Neural crest cell (in vitro differentiated cells): ENCODE results near the gene CARD10. TPM values are rescaled to one million over a fixed set of nuclear protein-coding genes. Genes with fewer than 3 reads are reported as not detected.

Experiments used
- DNase-seq: peaks from one replicate; pipeline ENCODE4 v3.0.0; 2021; ENCODE audit warnings: low read depth, mixed read lengths, low spot score
- H3K27ac Mint-ChIP-seq: one replicate; pipeline ENCODE4 v1.8.0; 2021; ENCODE audit warnings: mild to moderate bottlenecking, mixed read lengths; ENCODE audit not compliant: unreplicated experiment
- H3K27me3 Mint-ChIP-seq: 2 replicates; pipeline ENCODE4 v1.8.0; 2021; ENCODE audit warnings: low read depth, mild to moderate bottlenecking, mixed read lengths
- H3K36me3 Mint-ChIP-seq: 2 replicates; pipeline ENCODE4 v1.8.0; 2021; ENCODE audit warnings: low read depth, mild to moderate bottlenecking, mixed read lengths
- H3K4me1 Mint-ChIP-seq: 2 replicates; pipeline ENCODE4 v1.8.0; 2021; ENCODE audit warnings: mixed read lengths
- H3K4me3 Mint-ChIP-seq: one replicate; pipeline ENCODE4 v1.8.0; 2021; ENCODE audit warnings: mild to moderate bottlenecking, mixed read lengths
- H3K9me3 Mint-ChIP-seq: 2 replicates; pipeline ENCODE4 v1.8.0; 2021; ENCODE audit warnings: mixed read lengths
- total RNA-seq: library from RNA; stranded (reverse); gene quantifications from 2 replicates; pipeline ENCODE4 v1.2.1, GENCODE V29; 2021
- TF ChIP-seq, protein P1 (sequence below): fragments of 200-600 bp; sonication (generic); conservative IDR thresholded peaks from 2 replicates; pipeline ENCODE4 v1.5.0; 2021; ENCODE audit warnings: antibody characterized with exemption, mild to moderate bottlenecking

Gene CARD10
- total RNA-seq, 1 donor from 2014 or later: 7.3 TPM

DNA sequence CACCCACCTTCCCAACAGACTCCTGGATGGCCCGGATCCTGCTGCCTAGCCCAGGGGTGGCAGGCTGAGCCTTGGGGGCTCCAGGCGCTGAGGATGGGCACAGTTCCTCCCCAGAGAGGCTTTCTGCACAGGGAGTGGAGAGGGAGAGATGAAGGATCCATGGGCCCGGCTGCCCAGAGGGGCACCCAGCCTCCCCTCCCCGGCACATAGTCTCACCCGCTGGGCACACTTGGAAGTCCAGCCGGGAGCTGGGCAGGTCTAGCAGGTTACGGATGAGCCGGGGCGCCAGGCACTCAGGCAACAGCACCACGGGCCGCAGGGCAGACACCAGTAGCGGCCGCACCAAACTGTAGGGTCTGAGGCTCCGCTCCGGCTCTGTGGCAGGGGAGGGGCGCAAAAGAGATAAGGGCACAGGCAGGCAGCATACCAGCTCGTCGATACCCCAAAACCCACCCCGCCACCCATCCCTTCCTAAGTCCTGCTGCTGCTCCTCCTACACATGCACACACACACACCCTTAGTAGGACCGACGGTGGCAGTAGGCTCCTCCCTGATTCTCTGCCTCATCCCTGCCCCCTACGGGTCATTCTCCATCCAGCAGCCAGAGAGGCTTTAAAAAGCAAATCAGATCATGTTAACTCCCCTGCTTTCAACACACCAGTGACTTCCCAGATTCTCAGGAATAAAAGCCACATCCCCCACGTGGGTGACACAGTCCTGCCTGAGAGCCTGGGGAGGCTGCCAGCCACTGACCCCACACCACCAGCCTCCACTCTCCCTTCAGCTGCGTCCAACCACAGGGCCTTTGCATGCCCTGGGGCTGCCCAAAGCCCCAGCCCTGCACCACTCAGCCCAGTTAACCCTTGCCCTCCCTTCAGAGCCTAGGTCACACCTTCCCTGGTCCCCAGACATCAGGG is 26.5 kb downstream of the CARD10 start:
- no peaks in the 10 kb centered on the region for H3K9me3 Mint-ChIP-seq
- peaks cover 7% of the 10 kb centered on the region for H3K4me1 Mint-ChIP-seq
- DNase-seq: no peak
- H3K27me3 Mint-ChIP-seq: no peaks in the 10 kb centered on the region
- TF ChIP-seq, protein P1, sequence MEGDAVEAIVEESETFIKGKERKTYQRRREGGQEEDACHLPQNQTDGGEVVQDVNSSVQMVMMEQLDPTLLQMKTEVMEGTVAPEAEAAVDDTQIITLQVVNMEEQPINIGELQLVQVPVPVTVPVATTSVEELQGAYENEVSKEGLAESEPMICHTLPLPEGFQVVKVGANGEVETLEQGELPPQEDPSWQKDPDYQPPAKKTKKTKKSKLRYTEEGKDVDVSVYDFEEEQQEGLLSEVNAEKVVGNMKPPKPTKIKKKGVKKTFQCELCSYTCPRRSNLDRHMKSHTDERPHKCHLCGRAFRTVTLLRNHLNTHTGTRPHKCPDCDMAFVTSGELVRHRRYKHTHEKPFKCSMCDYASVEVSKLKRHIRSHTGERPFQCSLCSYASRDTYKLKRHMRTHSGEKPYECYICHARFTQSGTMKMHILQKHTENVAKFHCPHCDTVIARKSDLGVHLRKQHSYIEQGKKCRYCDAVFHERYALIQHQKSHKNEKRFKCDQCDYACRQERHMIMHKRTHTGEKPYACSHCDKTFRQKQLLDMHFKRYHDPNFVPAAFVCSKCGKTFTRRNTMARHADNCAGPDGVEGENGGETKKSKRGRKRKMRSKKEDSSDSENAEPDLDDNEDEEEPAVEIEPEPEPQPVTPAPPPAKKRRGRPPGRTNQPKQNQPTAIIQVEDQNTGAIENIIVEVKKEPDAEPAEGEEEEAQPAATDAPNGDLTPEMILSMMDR: peak; percentile 49
- no peak overlapping the region for H3K27ac Mint-ChIP-seq
- H3K36me3 Mint-ChIP-seq: no peaks in the 10 kb centered on the region
- peak overlapping the region; percentile 15 for H3K4me3 Mint-ChIP-seq

DNA sequence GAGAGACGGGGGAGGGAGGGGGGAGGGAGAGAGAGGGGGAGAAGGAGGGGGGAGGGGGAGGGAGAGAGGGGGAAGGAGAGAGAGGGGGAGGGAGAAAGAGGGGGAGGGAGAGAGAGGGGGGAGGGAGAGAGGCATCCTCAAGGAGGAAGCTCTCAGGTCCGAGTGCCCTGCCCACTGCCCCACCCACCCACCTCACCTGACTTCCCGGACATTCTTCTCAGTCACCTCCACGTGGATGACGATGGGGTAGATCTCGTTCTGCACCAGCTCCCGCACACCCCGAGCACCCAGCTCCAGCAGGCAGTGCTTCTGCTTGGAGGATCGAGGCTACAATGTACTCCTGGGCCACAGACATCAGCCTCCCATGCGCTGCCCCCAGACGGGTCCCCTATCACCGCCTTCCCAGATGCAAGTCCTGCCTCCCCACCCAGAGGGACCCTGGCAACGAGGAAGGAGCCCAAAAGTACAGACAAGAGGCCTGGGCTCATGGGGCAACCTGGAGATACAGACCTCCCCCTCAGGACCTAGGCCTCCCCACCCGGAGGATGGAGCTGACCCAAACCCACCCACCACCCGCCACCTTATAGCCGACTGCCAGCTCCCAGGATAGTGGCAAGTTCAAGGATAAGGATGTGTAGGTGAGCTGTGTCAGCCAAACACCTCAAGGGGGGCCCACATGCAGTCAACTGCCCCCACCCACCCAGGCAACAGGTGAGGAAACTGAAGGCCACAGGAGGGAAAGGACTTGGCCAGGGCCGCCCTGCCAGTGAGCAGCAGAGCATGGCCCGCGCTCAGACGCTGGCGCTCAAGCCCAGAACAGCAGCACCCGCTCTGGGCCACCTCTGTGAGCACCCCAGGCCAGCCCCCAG is 27.4 kb downstream of the CARD10 start:
- Mint-ChIP-seq H3K27me3 (peaks cover 7% of the 10 kb centered on the region), H3K4me1 (peaks cover 16% of the 10 kb centered on the region), H3K27ac (no peak overlapping the region), H3K4me3 (no peak overlapping the region), H3K36me3 (no peaks in the 10 kb centered on the region), H3K9me3 (no peaks in the 10 kb centered on the region)
- DNase-seq: no peak
- TF ChIP-seq, protein P1: no peak

DNA sequence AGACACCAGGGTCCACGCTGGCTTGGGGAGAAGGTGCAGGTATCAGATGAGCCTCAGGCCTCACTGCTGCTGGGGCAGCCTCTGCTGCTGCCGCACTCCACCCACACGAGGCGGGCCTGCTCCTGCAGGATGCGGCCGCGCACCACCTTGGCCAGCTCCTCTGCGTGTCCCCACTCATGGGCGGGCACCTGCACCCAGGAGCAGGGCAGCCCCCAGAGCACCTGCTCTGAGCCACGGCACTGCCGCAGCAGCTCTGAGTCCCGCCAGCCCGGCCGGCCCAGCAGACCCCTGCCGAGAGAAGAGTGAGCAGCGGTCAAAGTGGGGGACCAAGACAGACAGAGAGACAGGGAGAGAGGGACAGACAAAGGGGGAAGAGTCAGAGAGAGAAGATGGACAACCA is 28.1 kb downstream of the CARD10 start:
- peaks cover 21% of the 10 kb centered on the region for H3K4me1 Mint-ChIP-seq
- H3K9me3 Mint-ChIP-seq: no peaks in the 10 kb centered on the region
- H3K4me3 Mint-ChIP-seq: no peak overlapping the region
- no peak overlapping the region for H3K27ac Mint-ChIP-seq
- H3K27me3 Mint-ChIP-seq: peaks cover 7% of the 10 kb centered on the region
- DNase-seq: no peak
- TF ChIP-seq, protein P1: no peak
- H3K36me3 Mint-ChIP-seq: no peaks in the 10 kb centered on the region

DNA sequence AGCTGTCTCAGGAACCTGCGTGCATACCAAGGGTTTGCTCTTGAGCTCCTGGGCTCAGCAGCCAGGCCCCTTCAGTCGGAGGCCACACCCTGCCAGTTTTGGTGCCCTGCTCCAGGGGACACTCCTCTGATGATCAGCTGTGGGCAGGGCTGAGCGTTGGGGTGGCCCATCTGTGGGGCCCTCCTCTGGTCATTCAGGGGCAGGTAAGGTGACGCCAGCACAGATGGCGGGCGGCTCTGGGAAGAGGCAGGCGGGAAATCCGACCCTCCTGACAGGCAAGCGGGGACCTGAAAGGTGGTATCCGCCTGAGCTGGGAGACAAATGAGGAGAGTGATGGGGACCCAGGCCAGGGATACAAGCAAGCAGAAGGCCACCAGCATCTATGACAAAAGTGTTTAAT is 29.2 kb downstream of the CARD10 start:
- H3K9me3 Mint-ChIP-seq: no peaks in the 10 kb centered on the region
- H3K36me3 Mint-ChIP-seq: no peaks in the 10 kb centered on the region
- no peak overlapping the region for H3K4me3 Mint-ChIP-seq
- H3K4me1 Mint-ChIP-seq: peaks cover 21% of the 10 kb centered on the region
- peaks cover 7% of the 10 kb centered on the region for H3K27me3 Mint-ChIP-seq
- TF ChIP-seq, protein P1: no peak
- no peak overlapping the region for H3K27ac Mint-ChIP-seq
- no peak for DNase-seq

DNA sequence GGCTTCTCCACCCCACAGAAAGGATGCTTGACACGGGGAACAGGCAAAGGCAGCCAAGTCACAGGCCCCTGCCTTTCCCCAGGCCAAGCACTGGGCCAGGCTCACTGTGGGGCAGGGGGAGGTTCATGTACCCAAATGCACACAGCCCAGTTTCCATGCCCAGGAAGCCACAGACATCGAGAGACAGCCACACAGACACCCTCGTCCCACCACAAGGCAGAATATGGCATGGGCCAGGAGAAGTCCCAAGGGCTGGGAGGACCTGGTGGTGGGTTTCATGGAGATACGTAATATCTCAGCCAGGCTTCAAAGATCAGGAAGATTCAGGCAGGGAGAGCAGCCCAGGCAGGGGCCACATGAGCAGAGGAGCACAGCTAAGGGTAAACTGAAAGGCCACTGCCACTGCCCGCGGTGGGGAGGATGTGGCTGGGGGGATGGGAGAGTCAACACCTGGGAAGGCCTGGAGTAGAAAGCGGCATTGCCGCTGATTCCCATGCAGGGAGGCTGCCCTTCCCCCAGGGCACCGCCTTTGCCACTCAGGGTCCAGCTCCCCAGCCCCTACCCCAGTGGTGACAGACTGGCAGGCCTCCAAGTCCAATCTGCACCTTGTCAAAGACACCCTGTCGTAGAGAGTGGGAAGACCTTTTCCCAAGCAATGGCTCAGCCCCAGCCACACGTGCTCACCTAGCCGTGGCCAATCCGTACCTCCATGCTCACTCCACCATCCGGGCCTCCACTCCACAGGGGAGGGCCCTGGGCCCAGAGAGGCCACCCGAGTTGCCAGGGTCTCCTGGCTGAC is 30.7 kb downstream of the CARD10 start:
- Mint-ChIP-seq H3K27me3 (peaks cover 10% of the 10 kb centered on the region), H3K4me1 (peaks cover 31% of the 10 kb centered on the region), H3K36me3 (no peaks in the 10 kb centered on the region), H3K27ac (no peak overlapping the region), H3K9me3 (no peaks in the 10 kb centered on the region), H3K4me3 (no peak overlapping the region)
- TF ChIP-seq, protein P1: no peak
- DNase-seq: no peak
